ENCODE results near the gene SRPX2. TPM values are rescaled to one million over a fixed set of nuclear protein-coding genes. Genes with fewer than 3 reads are reported as not detected.

Gene SRPX2
- total and polyA plus RNA-seq, 7 donors = 2.1 to 7.3 (median 4.9) TPM

Other genes starting within 250 kb of the SRPX2 start
- 1 to 10 TPM in 1 of 4 donors, under 1 TPM in 3; 0.40 to 1.2 (median 0.90) TPM for gene PCDH19, start 233.9 kb upstream of the SRPX2 start, total RNA-seq
- under 1 TPM; 0.13 to 0.23 (median 0.18) TPM for gene PCDH19, start 233.9 kb upstream of the SRPX2 start, polyA plus RNA-seq
- under 1 TPM in 1 of 4 donors, not detected in 3; 0.69 TPM for gene TNMD, start 59.3 kb upstream of the SRPX2 start, total RNA-seq
- gene TNMD, start 59.3 kb upstream of the SRPX2 start, polyA plus RNA-seq = under 1 TPM in 2 of 3 donors, not detected in 1; 0.03 to 0.06 TPM
- gene TSPAN6, start 7.4 kb upstream of the SRPX2 start, total RNA-seq = 1 to 10 TPM; 2.1 to 3.8 (median 2.8) TPM
- 1 to 10 TPM; 3.3 to 4.3 (median 3.8) TPM for gene TSPAN6, start 7.4 kb upstream of the SRPX2 start, polyA plus RNA-seq
- 1 to 10 TPM; 1.6 to 2.2 (median 2.0) TPM for gene SYTL4, start 87.9 kb downstream of the SRPX2 start, total RNA-seq
- 1 to 10 TPM; 1.3 to 1.6 (median 1.4) TPM for gene SYTL4, start 87.9 kb downstream of the SRPX2 start, polyA plus RNA-seq
- gene CSTF2, start 176.2 kb downstream of the SRPX2 start, total RNA-seq = 1 to 10 TPM; 3.3 to 6.8 (median 4.8) TPM
- 10 to 100 TPM in 2 of 3 donors, 1 to 10 TPM in 1; 4.5 to 14.0 (median 10.6) TPM for gene CSTF2, start 176.2 kb downstream of the SRPX2 start, polyA plus RNA-seq
- not detected for gene NOX1, start 230.2 kb downstream of the SRPX2 start, total RNA-seq
- not detected for gene NOX1, start 230.2 kb downstream of the SRPX2 start, polyA plus RNA-seq

Data from psoas muscle (tissue), 7 donors.